ENCODE results near the gene TPST1. TPM values are rescaled to one million over a fixed set of nuclear protein-coding genes. Genes with fewer than 3 reads are reported as not detected.

Gene TPST1
- total and polyA plus RNA-seq, 2 of the 8 experiments (the other 6 are each of a cell fraction or from before 2014, with no cell fraction given): 8.2 to 18.4 TPM

- no peak overlapping the region for H2BK12ac ChIP-seq (ENCODE audit: low read depth, low read length)
- DNase-seq (ENCODE audit: low read depth in 1 of 2, low spot score in 2 of 2) (no peak), FAIRE-seq (no peak)
- no peak overlapping the region for H3K14ac ChIP-seq (ENCODE audit: insufficient read length)
- no peak overlapping the region for H3K23ac ChIP-seq (ENCODE audit: insufficient read length)
- H3K27me3 ChIP-seq (replicated peaks in 1 of 4; ENCODE audit: control insufficient read depth in 3 of 4, extremely low read depth in 1 of 4, insufficient read depth in 3 of 4, low read length in 3 of 4): no peaks in the 10 kb centered on the region
- no peak overlapping the region for H3K4me2 ChIP-seq (ENCODE audit: insufficient read depth in 1 of 2, low read depth in 2 of 2, low read length in 2 of 2)
- no peak overlapping the region for H2BK20ac ChIP-seq (ENCODE audit: low read length)
- H2BK120ac ChIP-seq (replicated peaks; ENCODE audit: low read depth, low read length): no peak overlapping the region
- ChIA-PET POLR2A (ENCODE audit: partially characterized antibody) (no interaction called here), CTCF (ENCODE audit: partially characterized antibody) (interaction anchor here (0.5 kb wide), 1 partner anchor 21 kb away, joined by 3 read pairs; no protein-coding TSS in a partner anchor)
- H4K91ac ChIP-seq (replicated peaks; ENCODE audit: insufficient read length, low read length): no peak overlapping the region
- 95% methylated on average over 6 of the region's 6 CpGs; no CpG with 5 or more reads in 1 of the 2 experiments for WGBS, 2 experiments (ENCODE audit: extremely low coverage in 1 of 2, insufficient coverage in 1 of 2, insufficient read length in 1 of 2, insufficient replicate concordance in 2 of 2, low coverage in 1 of 2, low lambda C conversion rate in 2 of 2, missing lambda C conversion rate in 1 of 2)
- no peak overlapping the region for H3K4ac ChIP-seq (replicated peaks; ENCODE audit: insufficient read length, low read depth, low read length)
- no peak overlapping the region for H4K8ac ChIP-seq (ENCODE audit: extremely low read depth, insufficient read depth, low read length)
- H3K36me3 ChIP-seq (ENCODE audit: control insufficient read depth in 2 of 4, insufficient read depth in 4 of 4, low read length in 3 of 4): no peaks in the 10 kb centered on the region
- H2AFZ ChIP-seq (ENCODE audit: low read length): no peak overlapping the region
- no peaks in the 10 kb centered on the region for H3K79me1 ChIP-seq (ENCODE audit: low read depth, low read length)
- H3K9ac ChIP-seq (replicated peaks in 1 of 4; ENCODE audit: extremely low read depth in 1 of 4, low read depth in 3 of 4, low read length in 3 of 4): no peak overlapping the region
- H2BK15ac ChIP-seq (ENCODE audit: low read length): no peak overlapping the region
- H3K27ac ChIP-seq (ENCODE audit: low read depth, low read length): no peak overlapping the region
- no peak overlapping the region for H3K4me3 ChIP-seq (ENCODE audit: extremely low read depth in 1 of 4, insufficient read depth in 2 of 4, low read depth in 3 of 4, low read length in 4 of 4)
- no peak overlapping the region for H2AK5ac ChIP-seq (ENCODE audit: low read depth, low read length)
- no peak overlapping the region for H4K5ac ChIP-seq (ENCODE audit: insufficient read length, low read depth, low read length)
- H2BK5ac ChIP-seq (ENCODE audit: low read depth, low read length): no peak overlapping the region
- H4K20me1 ChIP-seq (replicated peaks in 1 of 2; ENCODE audit: control insufficient read depth in 1 of 2, insufficient read depth in 2 of 2, low read length in 2 of 2): no peaks in the 10 kb centered on the region
- no peak overlapping the region for H3K56ac ChIP-seq (replicated peaks; ENCODE audit: insufficient read length, low read depth, low read length)
- H3K18ac ChIP-seq (ENCODE audit: extremely low read depth, low read length): no peak overlapping the region
- H3K23me2 ChIP-seq (ENCODE audit: low read depth, low read length): no peaks in the 10 kb centered on the region
- no peaks in the 10 kb centered on the region for H3K79me2 ChIP-seq (ENCODE audit: control insufficient read depth in 1 of 2, insufficient read depth in 2 of 2, low read length in 2 of 2)
- no peaks in the 10 kb centered on the region for H3K4me1 ChIP-seq (replicated peaks in 1 of 4; ENCODE audit: control insufficient read depth in 3 of 4, insufficient read depth in 4 of 4, low read length in 3 of 4)
- peaks cover 4 to 6% of the 10 kb centered on the region in 2 experiments; a peak in 2 of 4 replicates for H3K9me3 ChIP-seq (ENCODE audit: insufficient read depth in 2 of 2, low read depth in 1 of 2, low read length in 1 of 2)
- no peak for TF ChIP-seq SUZ12 (IDR thresholded peaks at IDR 0.05; ENCODE audit: low read length)
- no peak for TF ChIP-seq EZH2 (IDR thresholded peaks at IDR 0.05; ENCODE audit: low read depth, low read length, severe bottlenecking)
- TF ChIP-seq ATF3 (IDR thresholded peaks at IDR 0.05; ENCODE audit: insufficient read depth, low read depth, low read length): no peak
- TF ChIP-seq CHD1 (IDR thresholded peaks at IDR 0.05; ENCODE audit: low read depth, low read length): no peak
- no peak for TF ChIP-seq EGR1 (IDR thresholded peaks at IDR 0.05; ENCODE audit: borderline replicate concordance, low read depth, low read length)
- TF ChIP-seq YY1 (IDR thresholded peaks at IDR 0.05; ENCODE audit: low read depth, low read length): no peak
- no peak for TF ChIP-seq SP1 (IDR thresholded peaks at IDR 0.05; ENCODE audit: low read depth, low read length)
- TF ChIP-seq NRF1 (IDR thresholded peaks at IDR 0.05; ENCODE audit: low read depth, low read length): no peak
- TF ChIP-seq HDAC6 (IDR thresholded peaks at IDR 0.05; ENCODE audit: low read depth, low read length): no peak
- no peak for TF ChIP-seq RXRA (IDR thresholded peaks at IDR 0.05; ENCODE audit: insufficient read depth, low read depth, low read length)
- no peak for TF ChIP-seq KDM5A (IDR thresholded peaks at IDR 0.05; ENCODE audit: low read length)
- no peak for TF ChIP-seq GABPA (IDR thresholded peaks at IDR 0.05; ENCODE audit: borderline replicate concordance, insufficient read depth, low read length)
Observed at GRCh38 chr7:66182920-66183319, 22.2 kb upstream of the TPST1 start.

All from H1 (cell line).